GM19372 (cell line): ENCODE measurements around the gene PHF10.
A peak's percentile ranks its signal among the peaks of the same experiment; 100 is the strongest.
"Not testable (repeated sequence)": the region's sequence is repeated elsewhere in the genome, so short reads cannot be mapped to it uniquely, and the experiment has no call there.

ENCODE experiments used
- ATAC-seq: cut with Tn5 transposase; IDR thresholded peaks from one replicate; pipeline ENCODE4 v1.9.1; 2021; ENCODE audit warnings: mild to moderate bottlenecking, low read depth, moderate library complexity; ENCODE audit not compliant: unreplicated experiment

PHF10 gene

DNA sequence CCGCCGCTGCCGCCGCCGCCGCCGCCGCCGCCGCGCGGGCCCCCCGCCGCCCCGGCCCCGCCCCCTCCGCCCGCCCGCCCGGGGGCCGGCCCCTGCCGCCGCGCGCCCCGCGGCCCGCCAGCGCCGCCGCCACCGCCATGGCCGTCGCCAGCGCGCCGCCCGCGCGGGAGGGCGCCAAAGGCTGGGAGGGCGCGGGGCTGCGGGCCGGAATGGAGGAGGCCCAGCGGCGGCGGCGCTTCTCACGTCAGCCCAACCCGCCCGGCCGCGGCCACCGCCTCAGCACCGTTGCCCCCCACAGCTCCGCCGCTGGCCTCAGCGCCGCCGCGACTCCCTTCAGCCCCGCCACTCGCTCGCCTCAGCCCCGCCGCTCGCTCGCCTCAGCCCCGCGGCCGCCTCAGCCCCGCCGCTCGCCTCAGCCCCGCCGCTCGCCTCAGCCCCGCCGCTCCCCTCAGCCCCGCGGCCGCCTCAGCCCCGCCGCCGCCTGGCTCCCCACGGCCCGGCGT is 258 bp downstream of the PHF10 start:
- ATAC-seq, result peak; percentile 30

DNA sequence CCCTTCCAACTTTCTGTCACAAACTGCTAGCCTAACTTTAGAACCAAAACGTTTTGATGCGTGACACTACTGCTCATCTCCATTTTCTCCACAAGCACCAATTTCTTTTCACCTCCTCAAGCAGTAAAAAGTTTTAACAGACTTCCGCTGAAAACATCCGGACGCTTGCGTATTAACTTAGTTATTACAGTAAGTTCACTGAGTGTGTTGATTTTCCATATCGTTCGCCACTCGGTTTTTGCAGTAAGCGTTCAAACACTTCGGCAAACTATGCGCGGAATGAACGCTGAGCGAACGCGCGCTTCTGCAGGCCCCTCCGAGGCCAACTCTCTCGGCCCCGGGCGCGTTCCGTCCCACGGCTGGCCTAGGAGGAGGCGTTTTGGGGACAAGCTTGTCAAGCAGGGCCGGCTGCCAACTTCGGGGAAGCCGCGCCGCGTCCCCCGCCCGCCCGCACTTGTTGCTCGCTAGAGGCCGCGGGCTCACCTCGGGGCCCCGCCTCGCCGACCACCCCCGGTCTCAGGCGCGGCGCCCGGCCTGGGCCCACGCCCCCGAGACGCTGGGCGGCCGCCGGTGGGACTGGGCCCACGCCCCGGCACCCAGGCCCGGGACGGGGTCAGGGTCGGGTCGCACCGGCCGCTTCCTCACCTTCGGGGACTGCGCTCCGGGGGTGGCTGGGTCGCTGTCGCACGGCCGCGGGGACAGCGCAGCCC is 945 bp downstream of the PHF10 start:
- ATAC-seq, result peak; percentile 33

DNA sequence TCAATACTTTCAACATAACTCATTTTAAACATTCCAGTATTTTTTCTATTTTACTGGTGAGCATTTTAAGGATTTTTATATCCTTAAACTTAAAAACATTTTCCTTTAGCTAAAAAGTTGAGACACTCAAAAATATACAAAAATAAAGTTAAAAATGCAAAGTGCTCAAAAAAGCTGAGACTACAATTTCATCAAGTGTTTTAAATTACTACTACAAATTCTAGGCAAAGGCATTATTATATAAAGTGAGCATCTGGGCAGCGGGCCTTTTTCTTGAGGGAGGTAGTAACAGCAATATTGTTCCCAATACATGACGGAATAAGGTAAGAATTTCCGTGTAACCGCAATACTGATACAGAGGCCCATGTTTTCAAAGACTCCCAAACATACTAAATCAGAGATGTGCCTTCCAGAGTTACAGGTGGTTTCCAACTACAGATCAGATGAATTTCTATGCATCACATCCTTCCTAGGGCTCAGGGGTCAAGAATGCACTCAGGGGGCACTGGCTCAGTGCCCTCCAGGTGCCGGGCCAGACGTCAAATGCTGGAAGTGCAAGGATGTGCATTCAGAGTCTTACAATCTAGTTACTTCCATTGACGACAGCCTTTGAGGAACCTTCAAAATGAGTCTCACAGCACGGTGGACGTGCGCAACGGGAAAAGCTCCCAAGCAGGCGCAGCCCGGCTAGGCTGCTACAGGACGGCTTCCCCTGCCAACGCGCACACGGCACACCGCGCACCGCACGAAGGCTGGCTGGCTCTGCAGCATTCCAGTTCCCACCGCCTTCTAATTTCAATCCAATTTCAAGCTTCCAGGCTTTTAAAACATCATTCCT is 1.7 kb downstream of the PHF10 start:
- ATAC-seq, result no peak

DNA sequence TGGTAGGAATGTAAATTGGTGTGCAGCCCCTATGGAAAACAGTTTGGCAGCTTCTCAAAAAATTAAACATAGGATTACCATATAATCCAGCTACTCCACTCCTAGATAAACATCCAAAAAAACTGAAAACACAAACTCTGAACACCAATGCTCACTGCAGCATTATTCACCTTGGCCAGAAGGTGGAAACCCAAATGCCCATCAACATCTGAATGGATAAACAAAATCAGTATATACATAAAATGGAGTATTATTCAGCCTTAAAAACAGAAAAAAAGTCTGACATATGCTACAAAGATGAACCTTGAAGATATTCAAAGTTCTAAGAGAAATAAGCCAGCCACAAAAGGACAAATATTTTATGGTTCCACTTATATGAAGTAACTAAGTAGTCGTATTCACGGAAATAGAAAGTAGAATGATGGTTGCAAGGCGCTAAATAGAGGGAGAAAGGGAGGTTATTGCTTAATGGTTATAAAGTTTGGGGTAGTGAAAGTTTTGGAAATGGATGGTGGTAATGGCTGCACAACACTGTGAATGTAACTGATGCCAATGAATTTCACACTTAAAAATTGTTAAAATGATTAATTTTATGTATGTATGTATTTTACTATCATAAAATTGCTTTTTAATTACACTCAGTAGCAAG is 4.0 kb downstream of the PHF10 start:
- ATAC-seq, result no peak

DNA sequence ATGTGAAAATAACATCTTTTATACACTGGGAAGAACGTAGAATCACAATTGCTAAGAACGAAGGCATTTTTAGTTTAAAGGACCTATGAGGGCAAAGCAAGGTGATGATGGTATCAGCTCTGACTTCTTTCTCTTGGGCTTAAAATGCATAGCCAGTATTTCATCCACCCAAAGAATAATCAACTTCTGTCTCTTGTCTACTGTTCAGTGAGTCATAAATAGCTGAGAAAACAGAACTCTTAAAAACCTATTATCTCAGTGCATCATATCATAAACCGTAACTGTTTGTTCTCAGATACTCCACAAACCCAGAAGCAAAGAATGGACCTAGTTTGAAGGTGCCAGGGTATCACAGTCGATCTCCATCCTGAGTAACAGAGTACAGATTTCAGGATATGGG is 5.2 kb downstream of the PHF10 start:
- ATAC-seq, result no peak

DNA sequence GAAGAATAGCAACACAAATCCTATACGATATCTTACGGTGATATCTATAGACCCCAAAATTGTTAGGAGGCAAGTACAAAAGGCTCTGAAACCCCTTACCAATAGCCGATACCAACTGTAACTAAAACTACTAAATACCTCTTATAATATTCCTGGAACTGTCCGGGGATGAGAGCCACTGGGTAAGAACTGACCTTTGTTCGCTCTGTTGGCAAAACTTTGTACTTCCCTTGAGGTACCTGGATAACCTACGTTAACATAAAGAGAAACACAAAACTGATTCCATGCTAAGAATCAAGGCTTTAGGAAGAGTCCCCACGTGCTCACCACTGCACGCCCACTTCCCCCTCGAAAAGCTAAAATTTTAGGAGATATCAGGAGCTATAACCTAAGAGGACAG is 9.7 kb downstream of the PHF10 start:
- ATAC-seq, result no peak

DNA sequence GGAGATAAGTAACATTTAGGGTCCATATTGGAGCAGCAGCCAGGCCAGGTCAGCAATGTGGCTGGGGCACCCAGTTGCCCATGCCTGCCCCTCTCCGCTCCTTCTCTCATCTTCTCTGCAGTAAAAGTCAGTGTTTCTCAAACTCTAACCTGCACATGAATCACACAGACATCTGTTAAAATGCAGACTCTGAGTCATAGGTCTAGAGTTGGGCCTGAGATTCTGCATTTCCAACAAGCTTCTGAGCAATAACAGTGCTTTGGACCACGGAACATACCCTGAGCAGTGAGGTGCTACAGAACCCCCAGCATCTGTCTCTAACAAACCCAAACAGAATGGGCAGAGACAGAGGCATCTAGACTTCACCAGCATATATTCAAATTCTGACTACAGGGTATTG is 10.1 kb downstream of the PHF10 start:
- no peak for ATAC-seq

DNA sequence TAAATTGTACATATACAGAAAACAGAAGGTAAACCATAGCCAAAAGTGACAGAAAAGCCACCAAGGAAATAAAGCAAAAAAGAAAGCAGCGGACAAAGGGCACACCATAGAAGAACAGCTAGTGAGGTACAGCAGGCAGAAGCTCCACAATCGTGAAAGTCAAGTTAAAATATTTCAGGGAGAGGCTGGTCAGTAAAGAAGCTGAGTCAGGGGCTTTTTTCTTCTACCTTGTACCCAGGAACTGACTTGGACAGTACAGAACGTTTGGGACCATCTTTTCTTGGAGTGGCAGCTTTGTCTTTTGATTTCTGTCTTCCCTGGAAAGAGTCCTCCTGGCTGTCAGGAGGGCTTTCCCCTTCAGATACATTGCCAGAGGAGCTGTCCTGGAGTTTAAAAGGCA is 14.3 kb downstream of the PHF10 start:
- no peak for ATAC-seq

DNA sequence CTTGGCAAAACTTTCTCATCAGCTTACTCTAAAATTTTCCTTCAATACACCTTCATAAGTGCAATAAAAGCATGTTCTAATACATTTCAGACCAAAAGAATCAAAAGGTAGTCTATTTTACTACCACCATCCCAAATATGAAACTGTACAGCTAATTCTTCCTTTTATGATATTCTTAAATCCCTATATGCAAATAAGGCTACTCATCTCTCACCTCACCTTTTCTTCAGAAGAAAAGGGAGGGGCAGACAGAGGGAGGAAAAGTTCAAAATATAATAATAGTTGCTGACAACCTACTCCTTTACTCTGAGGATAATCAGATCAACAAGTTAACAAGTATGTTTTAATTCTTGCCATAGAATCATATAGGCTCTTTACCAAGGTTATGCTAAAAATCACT is 15.0 kb downstream of the PHF10 start:
- no peak for ATAC-seq

DNA sequence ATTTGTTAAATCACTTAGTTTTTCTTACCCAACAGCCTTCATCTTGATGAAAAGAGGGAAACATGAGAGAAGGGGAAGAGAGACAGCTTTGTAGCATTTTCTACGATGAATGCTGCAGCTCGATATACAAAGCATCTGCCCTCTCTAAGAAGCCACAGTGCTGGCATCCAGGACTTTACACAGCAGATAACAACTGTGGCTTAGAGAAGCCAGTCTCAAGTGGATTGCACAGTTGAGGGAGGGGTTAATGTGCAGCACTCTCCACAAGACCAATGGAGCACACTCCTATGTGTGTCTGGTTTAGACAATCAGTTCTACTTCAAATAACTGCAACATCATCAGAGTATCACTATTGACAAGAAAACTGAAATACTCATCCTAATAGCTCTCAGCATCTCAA is 16.5 kb downstream of the PHF10 start:
- ATAC-seq, result no peak

DNA sequence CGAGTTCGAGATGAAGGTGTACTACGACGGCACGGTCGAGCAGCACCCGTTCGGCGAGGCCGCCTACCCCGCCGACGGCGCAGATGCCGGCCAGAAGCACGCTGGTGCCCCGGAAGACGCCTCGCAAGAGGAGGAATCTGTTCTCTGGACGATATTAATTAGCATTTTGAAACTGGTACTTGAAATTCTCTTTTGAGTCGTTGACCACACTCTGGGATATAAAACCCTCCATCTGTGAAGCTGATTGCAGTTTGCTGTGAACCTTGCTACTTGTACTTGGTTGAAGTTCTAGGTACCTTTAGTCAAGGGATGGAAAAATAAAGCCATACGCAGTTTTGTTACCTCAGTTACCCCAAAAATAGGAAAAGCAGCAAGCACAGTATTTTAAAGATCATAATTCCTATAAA is 21.5 kb downstream of the PHF10 start:
- ATAC-seq, result peak; percentile 5

DNA sequence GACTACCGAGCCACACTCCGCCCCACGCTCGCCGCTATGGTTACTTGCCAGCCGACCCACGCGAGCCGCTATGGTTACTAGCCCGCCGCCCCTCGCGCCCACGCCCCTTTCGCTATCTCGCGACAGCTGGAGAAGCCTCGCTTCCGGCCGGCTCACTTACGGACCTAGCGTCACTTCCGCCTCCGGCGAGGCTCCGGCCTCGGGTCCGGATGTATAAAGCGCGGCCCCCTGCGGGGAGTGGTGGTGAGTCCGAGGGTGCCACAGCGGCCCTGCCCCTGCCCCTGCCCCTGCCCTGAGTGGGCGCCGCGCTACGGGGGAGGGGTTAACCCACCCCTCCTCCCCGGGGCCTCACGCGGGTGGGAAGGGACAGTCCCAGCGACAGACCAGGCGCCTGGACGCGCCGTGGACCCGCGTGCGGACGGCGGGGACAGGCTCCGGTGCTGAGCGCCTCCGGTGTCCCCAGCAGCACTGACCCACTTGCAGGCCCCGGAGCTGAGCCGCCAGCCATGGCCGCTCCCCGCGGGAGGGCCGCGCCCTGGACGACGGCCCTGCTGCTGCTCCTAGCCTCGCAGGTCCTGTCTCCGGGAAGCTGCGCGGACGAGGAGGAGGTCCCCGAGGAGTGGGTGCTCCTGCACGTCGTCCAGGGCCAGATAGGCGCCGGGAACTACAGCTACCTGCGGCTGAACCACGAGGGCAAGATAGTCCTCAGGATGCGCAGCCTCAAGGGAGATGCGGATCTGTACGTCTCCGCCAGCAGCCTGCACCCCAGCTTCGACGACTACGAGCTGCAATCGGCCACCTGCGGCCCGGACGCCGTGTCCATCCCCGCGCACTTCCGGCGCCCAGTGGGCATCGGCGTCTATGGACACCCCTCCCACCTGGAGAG is 22.1 kb downstream of the PHF10 start, which contains the start of the genes C6orf120 and WDR27:
TSS of gene C6orf120 (plus strand) at position 173 of the 886 bp plus-strand sequence. CDS start at position 507, 334 bp downstream.
TSS of gene WDR27 (minus strand) at position 76 of the 886 bp plus-strand sequence. CDS start 13,024 bp downstream, outside the sequence.
- peak; percentile 95 for ATAC-seq

DNA sequence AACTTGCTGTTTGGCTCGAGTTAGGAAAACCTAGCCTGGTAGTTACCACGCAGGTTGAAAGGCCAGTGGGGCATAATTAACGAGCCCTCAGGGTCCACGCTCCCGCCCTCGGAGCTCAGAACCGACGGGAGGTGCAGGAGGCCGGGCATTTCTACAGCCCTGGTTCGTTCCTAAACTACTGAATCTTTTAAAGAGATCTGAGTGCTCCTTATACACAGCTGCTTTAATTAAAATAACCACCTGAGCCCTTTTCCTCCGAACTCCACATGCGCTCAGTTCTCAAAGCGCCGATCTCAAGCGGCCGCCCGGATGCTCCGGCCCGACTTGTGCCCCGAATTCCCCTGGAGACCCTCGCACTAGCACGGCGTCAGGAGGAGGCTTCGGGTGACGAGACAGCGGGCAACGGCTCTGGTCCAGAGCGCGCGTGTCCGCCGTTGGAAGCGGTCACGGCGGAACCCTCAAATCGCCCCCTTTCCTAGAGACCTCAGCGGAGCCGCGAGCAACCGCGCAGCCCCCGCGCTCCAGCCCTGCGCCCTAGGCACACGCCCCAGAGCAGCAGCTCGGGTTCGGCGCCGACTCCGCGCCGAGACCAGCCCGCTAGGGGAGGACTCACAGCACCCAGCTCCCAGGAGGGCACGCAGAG is 22.9 kb downstream of the PHF10 start:
- peak; percentile 3 for ATAC-seq

DNA sequence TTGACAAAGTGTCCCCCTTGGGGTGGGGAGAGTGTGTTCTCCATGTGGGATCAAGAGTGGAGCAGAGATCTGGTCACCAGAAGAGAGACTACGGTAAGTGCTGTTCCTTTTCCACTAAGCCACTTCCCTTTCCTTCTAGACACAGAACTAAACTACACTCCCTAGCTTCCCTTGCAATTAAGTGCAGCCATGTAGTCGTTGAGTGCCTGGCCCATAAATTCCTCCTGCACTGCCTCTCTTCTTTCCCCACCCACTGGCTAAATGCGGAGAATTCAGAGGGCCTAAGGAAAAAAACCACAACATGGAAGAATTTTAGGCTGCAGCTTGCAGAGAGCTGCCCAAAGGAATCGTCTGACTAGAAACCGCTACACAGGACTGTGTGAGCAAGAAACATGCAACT is 24.0 kb downstream of the PHF10 start:
- ATAC-seq, result no peak

DNA sequence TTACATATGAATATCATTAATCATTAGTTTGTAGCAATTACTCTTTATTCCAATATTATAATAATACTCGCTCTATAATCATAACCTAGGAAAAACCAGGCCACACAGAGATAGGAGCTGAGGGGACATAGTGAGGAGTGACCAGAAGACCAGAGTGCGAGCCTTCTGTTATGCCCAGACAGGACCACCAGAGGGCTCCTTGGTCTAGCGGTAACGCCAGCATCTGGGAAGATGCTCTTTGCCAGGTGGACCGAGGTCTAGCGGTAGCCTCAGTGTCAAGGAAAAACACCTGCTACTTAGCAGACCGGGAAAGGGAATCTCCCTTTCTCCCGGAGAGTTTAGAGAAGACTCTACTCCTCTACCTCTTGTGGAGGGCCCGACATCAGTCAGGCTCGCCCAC is 27.2 kb downstream of the PHF10 start:
- ATAC-seq, result not testable (repeated sequence)

DNA sequence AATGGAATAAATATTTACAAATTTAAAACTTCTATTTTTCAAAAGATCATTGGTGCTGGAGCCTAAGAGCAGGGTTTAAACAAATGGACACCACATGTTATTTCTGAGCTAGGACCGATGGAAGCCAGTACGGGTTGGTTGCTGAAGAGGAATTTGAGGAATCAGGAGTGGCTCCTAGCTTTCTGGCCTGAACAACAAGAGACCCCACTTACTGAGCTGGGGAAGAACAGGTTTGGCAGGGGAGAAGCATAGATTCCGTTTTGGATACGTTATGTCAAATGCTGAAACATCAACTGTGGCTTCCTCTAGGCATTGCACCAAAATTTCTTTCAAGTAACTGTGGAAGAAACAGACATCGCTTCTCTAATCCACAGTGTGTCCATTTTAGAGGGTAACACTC is 29.2 kb downstream of the PHF10 start:
- ATAC-seq, result no peak

DNA sequence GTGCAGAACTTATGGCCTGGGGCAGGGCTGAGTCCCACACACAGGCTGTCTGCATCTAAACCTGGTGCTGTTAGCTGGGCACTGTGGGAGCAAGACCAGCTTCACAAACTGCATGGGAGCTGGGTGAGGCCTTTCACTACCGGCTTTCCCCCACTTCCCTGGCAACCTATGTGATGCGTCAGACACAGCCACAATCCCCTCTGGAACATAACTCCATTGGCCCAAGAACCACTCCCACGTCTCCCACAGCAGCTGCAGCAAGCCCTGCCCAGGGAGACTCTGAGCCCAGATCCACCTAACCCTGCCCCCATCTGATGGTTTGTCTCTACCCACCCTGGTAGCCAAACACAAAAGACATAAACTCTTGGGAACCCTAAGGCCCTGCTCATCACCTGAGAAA is 31.8 kb downstream of the PHF10 start:
- ATAC-seq, result no peak

DNA sequence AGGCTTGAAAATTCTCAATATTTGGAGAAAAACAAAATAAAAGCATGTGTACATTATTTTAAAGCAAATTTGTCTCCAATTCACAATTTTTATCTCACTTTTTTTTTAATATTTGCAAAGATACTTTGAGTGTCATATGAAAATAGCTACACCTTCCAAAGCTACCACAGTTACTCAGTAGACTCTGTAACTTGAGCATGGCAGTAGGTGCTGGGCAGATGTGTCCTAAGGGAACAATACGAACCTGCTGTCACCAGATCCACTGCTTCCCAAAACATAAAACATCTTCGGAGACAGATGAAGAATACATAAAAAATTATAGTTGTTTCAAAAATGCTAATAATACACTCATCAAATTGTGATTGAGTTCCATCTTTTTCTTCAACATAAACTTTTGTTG is 33.0 kb downstream of the PHF10 start:
- no peak for ATAC-seq

DNA sequence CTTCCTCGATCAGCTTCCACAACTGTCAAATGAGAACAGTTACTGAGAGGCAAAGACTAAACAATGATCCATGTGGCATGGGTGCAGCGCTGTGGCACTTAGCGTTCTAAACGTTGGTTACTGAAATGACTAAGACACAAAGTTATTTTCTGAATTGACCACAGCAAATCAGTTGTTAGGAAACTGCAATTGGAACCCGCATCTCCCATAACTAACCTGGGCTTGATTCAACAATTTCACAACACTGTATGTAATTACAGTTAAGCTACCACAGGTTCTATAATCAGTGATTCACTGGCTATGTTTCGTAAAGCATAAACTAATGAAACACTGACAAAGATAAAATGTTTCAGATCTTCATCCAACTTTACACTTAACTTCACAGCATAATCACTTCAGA is 35.0 kb downstream of the PHF10 start:
- ATAC-seq, result no peak

DNA sequence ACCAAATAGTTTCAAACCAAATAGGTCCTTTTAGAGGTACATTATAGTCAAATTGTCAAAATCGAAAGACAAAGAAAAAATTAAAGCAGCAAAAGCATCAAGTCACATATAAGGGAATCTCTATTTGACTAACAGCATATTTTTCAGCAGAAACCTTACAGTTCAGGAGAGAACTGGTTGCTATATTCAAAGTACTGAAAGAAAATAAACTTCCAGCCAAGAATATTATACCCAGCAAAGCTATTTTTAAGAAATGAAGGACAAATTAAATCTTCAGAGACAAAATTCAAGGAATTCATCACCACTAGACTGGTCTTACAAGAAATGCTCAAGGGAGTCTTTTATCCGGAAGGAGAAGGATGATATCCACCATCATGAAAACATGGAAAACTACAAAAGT is 38.4 kb downstream of the PHF10 start:
- no peak for ATAC-seq
